Measurements from ENCODE around the gene CCDC178.

DNA sequence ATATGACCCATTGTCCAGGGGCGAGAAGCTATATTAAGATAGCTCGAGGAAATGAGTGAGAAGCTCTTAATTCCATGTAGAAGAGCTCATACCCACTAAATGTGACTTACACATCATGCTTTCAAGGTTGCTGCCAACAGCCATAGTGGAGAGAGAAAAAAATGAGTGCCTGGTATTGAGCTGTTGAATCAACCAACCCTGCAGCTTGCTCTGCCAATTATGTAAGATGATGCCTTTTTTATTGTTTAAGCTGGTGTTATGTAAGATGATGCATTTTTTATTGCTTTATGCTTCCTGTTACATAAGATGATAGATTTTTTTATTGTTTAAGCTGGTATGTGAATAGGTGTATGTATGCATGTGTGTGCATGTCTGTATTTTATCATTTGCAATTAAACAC lies 228.2 kb downstream of the CCDC178 start:
- TF ChIP-seq, protein P1, sequence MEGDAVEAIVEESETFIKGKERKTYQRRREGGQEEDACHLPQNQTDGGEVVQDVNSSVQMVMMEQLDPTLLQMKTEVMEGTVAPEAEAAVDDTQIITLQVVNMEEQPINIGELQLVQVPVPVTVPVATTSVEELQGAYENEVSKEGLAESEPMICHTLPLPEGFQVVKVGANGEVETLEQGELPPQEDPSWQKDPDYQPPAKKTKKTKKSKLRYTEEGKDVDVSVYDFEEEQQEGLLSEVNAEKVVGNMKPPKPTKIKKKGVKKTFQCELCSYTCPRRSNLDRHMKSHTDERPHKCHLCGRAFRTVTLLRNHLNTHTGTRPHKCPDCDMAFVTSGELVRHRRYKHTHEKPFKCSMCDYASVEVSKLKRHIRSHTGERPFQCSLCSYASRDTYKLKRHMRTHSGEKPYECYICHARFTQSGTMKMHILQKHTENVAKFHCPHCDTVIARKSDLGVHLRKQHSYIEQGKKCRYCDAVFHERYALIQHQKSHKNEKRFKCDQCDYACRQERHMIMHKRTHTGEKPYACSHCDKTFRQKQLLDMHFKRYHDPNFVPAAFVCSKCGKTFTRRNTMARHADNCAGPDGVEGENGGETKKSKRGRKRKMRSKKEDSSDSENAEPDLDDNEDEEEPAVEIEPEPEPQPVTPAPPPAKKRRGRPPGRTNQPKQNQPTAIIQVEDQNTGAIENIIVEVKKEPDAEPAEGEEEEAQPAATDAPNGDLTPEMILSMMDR (IDR thresholded peaks at IDR 0.05; ENCODE audit: insufficient read depth, low read length, poor library complexity, severe bottlenecking): no peak
- TF ChIP-seq EZH2phosphoT487 (conservative IDR thresholded peaks at IDR 0.05; ENCODE audit: low read length): no peak

Data from SU-DHL-6 (cell line).